Activated naive CD8-positive, alpha-beta T cell treated with anti-CD3 and anti-CD28 coated beads, Interleukin-2, amount 50 U/mL, for 16 hours (primary cell): Measurements from ENCODE around the gene KCNJ6.
"Not testable (repeated sequence)": the region's sequence is repeated elsewhere in the genome, so short reads cannot be mapped to it uniquely, and the experiment has no call there.

Experiments
- DNase-seq: peaks from one replicate; pipeline ENCODE4 v3.0.0-alpha.2; 2020; ENCODE audit warnings: low read depth, low spot score

Gene KCNJ6, protein sequence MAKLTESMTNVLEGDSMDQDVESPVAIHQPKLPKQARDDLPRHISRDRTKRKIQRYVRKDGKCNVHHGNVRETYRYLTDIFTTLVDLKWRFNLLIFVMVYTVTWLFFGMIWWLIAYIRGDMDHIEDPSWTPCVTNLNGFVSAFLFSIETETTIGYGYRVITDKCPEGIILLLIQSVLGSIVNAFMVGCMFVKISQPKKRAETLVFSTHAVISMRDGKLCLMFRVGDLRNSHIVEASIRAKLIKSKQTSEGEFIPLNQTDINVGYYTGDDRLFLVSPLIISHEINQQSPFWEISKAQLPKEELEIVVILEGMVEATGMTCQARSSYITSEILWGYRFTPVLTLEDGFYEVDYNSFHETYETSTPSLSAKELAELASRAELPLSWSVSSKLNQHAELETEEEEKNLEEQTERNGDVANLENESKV

DNA sequence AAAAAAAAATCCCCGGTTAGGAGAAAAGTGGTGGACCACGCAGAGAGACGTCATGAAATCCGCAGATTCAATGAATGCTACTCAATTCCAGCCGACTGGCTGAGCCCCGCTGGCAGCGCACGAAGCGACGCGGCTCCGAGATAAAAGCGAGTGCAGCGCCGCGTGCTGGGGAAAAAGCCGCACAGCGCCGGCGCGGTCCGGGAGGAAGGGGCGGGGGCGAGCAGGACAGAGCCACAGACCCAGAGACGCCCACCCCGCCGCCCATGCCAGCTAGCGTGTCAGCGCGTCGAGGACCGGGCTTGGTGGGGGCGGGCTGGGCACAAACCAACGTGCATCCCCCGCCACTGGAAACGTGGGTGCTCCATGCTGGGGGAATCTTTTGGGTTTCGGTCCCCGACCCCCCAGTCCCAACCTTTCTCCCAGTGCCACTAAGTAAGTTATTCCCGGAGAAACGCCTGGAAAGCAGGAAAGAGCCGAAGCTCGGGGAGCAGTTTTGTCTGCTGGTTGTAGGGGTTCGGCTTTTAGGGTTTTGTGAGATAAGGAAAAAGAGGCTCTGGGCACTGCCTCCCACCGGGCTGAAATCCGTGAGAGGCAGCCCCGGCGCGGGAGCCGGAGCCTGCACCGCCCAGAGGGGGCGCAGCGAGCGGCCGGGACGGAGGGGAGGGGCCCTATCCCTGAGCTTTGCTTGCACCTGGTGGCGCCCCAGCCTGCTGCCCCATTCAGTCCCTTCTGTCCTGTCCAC is at the start of gene KCNJ6:
KCNJ6 (minus strand) TSS at position 148 of the 742 bp plus-strand sequence. CDS start 75,775 bp downstream, outside the sequence.
- no peak for DNase-seq

DNA sequence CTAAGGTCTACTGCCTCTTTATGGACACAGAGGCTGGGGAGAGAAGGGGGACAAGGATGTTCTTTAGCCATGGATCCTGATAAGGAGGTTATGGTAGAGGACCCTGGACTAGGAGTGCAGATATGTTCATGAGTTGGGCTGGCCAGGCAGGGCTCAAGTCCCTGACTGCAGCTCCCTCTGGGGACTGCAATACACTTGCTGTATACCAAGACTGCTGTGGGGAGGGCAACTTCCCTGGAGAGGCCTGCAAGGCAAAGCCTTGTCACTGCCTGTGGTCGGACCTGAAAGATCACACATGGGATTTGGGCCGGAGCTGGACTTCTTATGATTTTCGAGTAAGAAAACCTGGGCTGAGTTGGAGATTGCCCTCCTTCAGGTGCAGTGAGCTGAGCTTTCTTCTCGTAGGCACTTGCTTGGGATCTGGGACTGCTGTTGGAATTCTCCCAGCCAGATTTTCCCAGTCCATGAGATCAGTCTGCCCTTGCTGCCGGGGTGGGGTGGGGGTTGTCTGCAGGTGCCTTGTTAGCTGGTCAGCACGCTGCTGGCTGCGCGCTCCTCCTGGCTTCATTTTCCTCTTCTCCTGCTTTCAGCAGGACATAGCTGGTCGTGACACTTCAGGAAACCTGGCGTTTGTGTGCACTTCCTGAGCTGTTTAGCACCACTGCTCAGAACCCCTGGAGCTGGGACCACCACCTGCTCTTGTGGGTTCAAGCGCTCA is 49.0 kb upstream of the KCNJ6 start:
- DNase-seq: no peak

DNA sequence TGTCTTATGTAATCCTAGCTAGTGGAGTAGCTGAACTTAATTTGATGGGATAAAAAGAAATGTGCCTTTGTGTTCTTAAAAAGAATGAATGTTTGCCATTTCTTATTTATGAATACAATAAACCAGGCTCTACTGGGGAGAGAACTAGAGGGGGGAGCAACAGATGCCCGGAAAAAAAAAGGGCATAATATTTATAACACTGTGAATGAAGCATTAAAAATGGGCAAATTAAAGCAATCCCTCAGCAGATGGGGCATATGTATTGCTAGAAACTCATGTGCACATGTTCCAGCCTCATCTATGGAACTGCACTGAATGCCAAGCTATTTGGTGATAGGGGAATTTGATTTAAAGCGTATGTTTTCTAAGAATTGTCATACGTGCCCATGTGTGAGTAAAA is 42.3 kb upstream of the KCNJ6 start:
- no peak for DNase-seq

DNA sequence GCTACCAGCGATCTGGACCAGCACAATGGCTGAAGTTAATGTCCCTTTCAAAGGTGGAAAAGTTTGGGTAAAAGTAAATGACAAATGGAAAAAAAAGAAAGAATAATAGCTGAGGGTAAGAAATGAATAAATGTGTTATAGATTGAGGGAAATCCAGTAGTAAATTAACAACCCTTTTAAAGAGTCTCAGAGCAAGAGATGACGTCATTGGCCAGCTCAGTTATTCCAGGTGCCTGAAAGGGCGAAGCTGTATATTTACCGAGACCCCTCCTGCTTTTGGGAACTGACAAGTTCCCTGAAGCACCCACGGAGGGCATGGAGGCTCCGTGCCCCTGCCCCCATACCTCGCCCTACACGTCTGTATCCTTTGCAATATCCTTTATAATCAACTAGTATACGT is 40.5 kb upstream of the KCNJ6 start:
- no peak for DNase-seq

DNA sequence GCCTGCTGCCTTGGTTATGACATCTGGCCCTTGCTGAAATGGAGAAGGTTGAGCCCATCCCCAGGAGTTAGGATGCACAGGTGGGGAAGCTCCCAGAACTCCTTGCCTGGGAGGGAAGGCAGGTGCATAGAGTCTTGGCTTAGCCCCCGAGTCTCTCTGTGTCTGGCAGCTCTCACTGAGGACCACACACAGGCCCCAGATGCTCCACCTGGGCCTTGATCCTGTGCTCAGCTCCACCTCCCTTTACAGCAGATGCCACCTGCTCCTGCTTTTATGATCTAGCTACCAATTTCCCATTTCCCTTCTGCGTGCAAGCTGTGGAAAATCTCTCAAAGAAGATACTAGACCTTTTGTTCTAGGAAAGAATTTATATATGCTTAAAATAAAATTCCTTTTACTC is 28.8 kb upstream of the KCNJ6 start:
- no peak for DNase-seq

DNA sequence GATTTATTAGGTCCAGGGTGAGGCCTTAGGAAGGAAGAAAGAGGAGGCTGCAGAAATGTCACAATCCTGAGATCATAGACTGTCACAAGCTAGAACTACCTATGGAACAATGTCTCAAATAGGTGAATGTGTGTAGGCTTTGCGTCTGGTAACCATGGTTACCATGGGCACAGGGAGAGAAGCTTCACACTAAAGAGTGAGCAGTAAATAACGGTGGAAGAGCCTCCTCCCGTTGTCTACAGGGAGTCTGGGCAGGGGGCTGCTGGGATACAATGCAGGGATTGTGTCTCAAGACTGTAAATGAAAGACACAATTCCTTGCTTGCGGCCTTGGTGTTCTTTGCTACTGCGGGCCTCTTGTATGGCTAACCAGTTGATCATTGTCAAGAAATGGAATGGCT is 28.2 kb upstream of the KCNJ6 start:
- no peak for DNase-seq

DNA sequence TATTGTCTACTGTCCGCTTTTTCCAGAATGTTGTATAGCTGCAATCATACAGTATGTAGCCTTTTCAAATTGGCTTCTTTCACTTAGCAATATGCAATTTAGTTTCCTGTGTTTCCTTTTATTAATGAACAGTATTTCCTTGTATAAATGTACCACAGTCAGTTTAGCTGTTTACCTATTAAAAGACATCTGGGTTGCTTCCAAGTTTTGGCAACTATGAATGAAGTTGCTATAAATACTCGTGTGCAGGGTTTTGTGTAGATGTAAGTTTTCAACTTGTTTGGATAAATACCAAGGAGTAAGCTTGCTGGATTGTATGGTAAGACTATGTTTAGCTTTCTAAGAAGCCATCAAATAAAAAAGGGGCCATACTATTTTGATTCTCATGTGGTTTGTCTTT is 24.4 kb upstream of the KCNJ6 start:
- DNase-seq: no peak

DNA sequence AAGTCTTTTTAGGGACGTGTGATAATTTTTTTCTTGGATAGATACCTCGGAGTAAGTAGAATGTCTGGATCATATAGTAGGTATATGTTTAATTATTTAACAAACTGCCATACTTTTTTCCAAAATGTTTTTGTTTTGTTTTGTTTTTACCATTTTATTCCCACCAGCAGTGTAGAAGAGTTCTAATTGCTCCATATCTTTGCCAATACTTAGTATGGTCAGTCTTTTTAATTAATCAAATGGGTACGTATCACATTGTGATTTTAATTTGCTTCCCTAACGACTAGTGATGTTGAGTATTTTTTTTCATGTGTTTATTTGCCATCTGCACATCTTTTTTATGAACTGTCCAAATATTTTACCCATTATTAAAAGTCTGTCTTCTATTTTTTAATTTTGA is 23.6 kb upstream of the KCNJ6 start:
- no peak for DNase-seq

DNA sequence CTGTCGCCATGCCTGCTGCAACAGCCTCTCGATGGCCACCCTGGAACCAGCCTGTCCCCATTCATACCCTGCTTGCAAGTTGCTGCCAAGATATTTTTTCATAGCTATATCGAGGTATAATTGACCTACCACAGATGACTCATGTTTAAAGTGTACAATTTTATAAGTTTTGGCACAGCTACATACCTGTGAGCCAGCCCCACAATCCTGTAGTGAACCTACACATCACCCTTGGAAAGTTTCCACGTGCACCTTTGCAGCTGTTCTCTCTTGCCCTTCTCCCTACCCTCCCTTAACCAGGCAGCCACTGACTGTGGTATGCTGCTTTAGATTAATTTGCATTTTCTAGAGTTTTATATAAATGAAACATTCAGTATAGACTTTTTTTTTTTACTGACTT is 23.0 kb upstream of the KCNJ6 start:
- DNase-seq: no peak

DNA sequence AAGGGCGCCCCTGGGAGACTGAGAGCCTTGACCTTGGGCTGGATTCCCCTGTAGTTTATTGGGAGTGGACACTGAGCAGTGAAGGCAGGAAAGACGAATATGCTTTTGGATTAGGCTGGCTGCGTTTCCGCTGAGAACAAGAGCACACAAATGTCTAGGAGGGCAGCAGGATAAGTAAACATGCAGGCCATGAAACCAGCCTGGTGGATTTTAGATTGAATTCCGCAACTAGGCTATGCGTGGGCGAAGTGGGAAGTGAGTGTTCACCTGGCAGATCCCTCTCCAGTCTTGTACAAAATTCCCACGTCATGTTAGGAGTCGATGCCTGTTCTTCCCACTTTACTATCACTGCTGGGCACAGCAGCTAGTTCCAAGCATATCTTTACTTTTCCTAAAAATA is 21.4 kb upstream of the KCNJ6 start:
- no peak for DNase-seq

DNA sequence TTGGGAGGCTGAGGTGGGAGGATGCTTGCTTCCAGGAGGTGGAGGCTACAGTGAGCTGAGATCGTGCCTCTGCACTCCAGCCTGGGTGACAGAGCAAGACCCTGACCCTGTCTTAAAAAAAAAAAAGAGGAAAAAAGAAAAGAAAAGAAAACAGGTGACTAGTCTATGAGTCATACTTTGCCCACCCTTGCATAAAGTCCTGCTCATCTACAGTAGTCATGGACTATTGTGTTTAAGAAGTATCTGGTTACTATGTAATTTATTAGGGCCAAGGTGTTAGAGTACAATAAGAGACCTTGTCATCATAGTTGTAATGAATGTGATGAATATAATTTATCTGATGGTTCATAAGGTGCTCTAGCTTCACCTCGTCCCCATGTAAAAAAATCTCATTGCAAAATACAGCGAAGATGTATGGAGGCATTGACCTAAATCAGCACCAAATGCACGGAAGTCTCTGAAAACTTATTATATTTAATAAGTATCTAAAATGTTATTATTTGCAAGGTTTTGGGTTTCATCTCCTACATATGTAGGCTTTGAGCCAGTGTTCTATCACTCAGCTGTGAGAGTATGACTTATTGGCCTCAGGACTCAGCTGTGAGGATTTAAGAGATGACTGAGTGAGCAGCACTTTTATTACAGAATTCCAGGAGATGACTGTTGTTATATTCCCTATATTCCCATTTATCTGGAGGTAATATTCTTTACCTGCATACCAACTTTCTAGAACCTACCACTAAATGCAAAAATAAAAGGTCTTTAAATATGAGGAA is 19.9 kb upstream of the KCNJ6 start:
- DNase-seq: no peak

DNA sequence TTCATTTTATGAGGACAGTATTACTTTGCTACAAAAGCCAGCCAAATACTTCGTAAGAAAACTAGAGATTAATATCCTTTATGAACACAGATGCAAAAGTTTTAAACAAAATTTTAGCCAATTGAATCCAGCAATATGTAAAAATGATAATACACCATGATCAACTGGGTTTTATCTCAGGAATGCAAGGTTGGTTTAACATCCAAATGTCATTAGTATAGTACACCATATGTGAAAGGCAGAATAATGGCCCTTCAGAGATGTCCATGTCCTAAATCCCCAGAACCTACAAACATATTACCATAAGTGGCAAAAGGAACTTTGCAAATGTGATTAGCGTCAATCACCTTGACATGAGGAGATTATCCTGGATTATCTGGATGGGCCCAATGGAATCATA is 16.7 kb upstream of the KCNJ6 start:
- no peak for DNase-seq

DNA sequence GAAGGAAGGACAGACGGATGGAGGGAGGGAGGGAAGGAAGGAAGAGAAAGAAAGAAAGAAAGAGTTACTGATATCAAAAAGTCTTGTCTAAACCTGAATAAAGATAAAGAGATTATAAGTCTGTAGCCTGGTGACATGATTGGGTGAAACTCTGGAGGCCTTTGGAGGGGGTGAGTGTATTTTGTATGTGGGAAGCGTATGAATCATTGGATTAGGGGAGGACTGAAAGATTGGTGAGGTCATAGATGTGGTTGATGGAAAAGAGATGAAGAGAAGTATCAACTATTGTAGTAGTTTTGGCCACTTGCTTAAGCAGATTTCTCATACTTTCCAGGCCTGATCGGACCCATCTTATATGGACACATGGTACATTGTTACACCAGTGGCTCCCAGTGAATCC is 11.5 kb upstream of the KCNJ6 start:
- no peak for DNase-seq

DNA sequence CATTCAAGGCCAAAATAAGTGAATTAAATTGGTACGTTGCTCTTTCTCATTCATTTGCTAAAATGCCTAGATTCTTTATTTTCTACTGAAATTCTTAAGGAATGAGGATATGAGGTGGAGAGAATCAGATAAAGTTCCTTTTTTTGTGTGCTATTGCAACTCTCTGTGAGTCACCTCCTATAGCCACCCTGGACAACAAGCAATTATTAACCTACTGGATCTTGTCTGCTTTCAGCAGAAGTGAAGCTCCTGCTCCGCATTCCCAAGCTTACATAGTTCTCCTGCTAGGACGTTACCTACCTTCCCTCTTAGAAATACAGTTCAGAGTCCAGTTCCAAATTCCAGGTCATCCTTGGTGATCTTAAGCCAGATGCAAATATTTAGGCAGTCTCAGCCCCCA is 4.8 kb upstream of the KCNJ6 start:
- no peak for DNase-seq

DNA sequence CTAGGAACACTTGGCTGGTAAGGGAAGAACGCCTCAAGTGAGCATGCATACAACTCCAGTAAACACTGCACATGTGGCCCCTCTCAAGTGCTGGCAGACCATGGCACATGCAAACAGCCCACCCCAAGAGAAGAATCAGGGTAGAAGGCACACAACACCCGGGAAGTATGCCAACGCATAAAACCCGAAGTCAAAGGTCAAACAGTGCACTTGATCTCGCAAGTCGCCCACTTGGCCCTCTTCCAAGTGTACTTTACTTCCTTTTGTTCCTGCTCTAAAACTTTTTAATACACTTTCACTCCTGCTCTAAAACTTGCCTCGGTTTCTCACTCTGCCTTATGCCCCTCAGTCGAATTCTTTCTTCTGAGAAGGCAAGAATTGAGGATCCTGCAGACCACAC is 4.0 kb upstream of the KCNJ6 start:
- DNase-seq: not testable (repeated sequence)

DNA sequence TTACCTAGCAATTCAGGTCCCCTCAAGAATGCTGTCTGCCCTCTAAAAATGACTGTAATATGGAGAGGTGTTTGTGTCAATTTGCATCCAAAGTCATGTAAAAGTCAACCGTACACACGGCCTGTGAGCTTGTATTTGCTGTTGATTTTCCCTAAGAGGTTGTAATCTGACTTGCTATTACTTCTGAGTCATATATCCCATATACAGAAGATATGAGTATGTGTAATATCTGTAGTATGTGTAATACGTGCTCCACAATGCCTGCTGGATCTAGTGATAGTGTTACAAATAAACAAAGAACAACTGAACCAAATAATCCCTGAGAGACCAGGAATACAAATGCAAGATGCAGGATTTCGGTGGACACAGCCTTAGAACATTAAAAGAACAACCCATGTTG is 1.4 kb upstream of the KCNJ6 start:
- no peak for DNase-seq

DNA sequence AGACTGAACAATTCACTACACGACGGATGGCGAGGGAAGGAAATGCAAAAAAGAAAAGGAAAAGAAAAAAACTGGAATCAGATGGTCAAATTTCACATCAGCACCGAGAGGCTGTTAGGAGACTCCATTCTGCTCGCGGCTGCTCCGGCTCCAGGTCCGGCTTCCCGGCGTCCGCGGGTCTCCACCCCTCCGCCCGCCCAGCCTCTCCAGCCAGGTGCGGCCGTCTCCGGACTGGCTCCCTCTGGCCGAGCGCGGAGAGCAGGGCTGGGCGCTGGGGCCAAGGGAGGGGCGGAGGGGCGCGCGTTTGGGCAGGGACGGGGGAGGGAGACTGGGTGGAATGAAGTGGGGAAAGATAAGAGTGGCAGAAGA is 332 bp downstream of the KCNJ6 start:
- DNase-seq: no peak

DNA sequence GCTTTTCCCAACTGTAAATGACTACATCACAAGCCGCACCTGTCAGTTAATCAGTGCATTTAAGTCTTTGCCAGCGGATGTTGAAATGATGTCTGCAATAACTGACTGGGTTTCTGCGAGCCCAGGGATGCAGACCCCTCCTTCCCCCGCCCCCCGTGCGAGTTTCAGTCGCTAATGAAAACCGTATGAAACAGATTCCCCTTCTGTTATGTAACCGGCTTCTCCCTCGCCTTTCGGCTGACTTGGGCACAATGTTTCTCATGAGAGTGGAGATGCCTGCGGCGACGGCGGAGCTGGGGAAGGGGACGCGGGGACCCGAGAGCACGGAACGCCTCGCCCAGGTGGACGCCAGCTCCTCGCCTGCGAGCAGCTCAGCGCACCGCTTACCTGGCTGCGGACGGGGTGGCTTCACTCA is 753 bp downstream of the KCNJ6 start:
- DNase-seq: no peak

DNA sequence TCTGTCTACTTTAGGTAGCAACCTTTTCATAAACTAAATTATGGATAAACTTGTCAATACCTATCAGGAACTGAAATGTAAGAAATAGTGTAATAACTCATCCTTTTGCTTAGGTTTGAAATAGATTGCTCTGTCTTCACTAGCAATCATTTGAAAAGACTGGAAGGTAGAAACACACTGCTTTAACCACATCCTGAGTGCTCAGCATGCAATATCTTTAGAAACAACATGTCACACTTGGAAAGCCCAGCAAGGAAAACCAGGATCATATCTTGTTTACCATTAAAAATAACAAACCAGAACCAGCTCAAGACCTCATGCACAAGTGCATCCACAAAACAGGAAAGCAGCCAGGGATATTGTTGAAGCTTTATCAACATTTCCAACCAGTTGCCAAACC is 3.6 kb downstream of the KCNJ6 start:
- DNase-seq: no peak

DNA sequence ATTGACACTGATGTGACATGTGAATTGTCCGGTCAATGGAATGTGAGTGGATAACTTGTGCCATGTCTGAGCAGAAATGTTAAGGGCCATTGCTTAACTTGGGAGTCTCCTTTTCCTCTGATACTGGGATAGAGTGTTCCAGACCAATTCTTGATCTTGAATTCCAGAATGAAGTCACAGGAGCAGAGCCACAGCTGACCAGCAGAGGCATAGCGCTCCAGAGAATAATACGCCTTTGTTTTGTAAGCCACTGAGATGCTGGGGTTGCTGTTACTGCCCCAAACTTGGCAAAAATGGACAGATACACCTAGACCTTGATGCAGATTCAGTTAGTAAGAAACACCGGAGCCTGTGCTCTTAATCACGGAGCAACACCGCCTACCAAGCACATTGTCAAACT is 6.3 kb downstream of the KCNJ6 start:
- DNase-seq: no peak

DNA sequence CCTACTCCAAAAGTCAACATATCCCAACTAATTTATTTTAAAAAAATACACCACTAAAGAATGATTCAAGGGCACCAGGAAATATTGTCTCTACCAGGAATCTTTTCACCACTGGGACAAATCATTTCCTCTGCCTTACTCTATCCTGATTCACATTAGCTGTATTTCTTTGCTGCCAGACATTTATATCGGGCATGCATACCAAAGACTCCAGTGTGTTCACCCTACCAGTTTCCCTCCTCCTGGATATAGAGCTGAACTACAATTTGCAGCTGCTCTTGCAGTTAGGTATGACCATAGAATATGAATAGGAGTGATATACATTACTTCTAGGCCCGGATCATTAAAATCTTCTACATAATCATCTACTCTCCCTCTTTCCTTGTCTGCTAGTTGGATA is 7.6 kb downstream of the KCNJ6 start:
- no peak for DNase-seq

DNA sequence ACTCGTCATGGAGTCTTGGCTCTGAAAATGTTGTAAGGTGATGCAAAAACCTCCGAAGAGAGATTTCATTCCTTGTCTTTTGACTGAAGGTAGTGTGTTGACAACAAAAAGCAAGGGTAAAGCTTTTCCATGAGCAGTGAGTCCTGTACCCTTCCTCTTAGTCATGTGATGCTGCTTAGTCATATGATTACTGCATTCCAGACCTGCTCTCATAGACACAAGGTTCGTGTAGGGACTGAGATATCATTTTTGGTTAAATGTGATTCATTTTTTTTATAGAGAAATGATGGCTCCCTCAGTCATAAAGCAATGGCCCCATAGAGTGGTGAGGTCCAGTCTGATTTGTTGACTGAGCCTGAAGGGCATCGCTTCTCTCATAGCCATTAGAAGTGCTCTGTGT is 9.2 kb downstream of the KCNJ6 start:
- no peak for DNase-seq
